Thoracic aorta (tissue), 2 donors: ENCODE measurements around the gene GCHFR. TPM values are rescaled to one million over a fixed set of nuclear protein-coding genes. Genes with fewer than 3 reads are reported as not detected.
A peak's percentile ranks its signal among the peaks of the same experiment; 100 is the strongest.

Experiments used
- ATAC-seq: fragments of 150-250 bp; one replicate; pipeline ENCODE4 v1.8.0; 2017; ENCODE audit warnings: low read depth; ENCODE audit not compliant: insufficient number of reproducible peaks, low FRiP score
- DNase-seq: peaks from one replicate; pipeline ENCODE4 v3.0.0-alpha.2; 2020; ENCODE audit warnings: low spot score
- H3K27ac ChIP-seq, 2 donors: fragments of 200-600 bp; sonication (generic); 1 replicate in 1 of 2; 2 replicates in 1 of 2; pipeline ENCODE4 v1.5.1; 2016; ENCODE audit warnings: mild to moderate bottlenecking in 2 of 2, moderate library complexity in 2 of 2
- H3K27me3 ChIP-seq: fragments of 200-600 bp; sonication (generic); replicated peaks from 2 replicates; pipeline ENCODE4 v1.6.0; 2016; ENCODE audit warnings: mild to moderate bottlenecking; ENCODE audit not compliant: insufficient read depth
- H3K36me3 ChIP-seq: fragments of 200-600 bp; sonication (generic); one replicate; pipeline ENCODE4 v1.5.1; 2016
- H3K4me1 ChIP-seq, 2 donors: fragments of 200-600 bp; sonication (generic); 1 replicate in 1 of 2; 2 replicates in 1 of 2; pipeline versions ENCODE4 v1.5.1 to v1.6.0; 2016; ENCODE audit warnings: low read depth in 2 of 2, mild to moderate bottlenecking in 1 of 2; ENCODE audit not compliant: control insufficient read depth in 1 of 2
- H3K4me3 ChIP-seq: fragments of 200-600 bp; sonication (generic); 2 replicates; pipeline ENCODE4 v1.5.1; 2016; ENCODE audit warnings: mild to moderate bottlenecking
- H3K9me3 ChIP-seq: fragments of 200-600 bp; sonication (generic); 2 replicates; pipeline ENCODE4 v1.5.1; 2016
- CTCF ChIP-seq: fragments of 200-600 bp; sonication (generic); IDR thresholded peaks from one replicate; pipeline ENCODE4 v1.5.1; 2019; ENCODE audit warnings: antibody characterized with exemption
- total RNA-seq, 2 donors: library from RNA; depleted of rRNA; stranded (reverse); fragments of >200 nt; gene quantifications; one replicate each; pipeline versions ENCODE4 v1.1.0 to v1.2.3, GENCODE V29; 2016

GCHFR gene
- total RNA-seq, 2 donors from 2014 or later, result 14.1 to 17.2 TPM

- no peak for TF ChIP-seq CTCF
- H3K36me3 ChIP-seq, result peaks cover 72% of the 10 kb centered on the region
- H3K27ac ChIP-seq, result no peak overlapping the region
- no peaks in the 10 kb centered on the region for H3K9me3 ChIP-seq
- H3K4me3 ChIP-seq, result no peak overlapping the region
- no peaks in the 10 kb centered on the region for H3K4me1 ChIP-seq
- DNase-seq, result no peak
- no peaks in the 10 kb centered on the region for H3K27me3 ChIP-seq
- ATAC-seq, result peak; percentile 6
These were observed 12.1 kb downstream of the GCHFR start for GRCh38 chr15:40775740-40776536.

GRCh38 chr15:40776537-40777141 lies 12.8 kb downstream of the GCHFR start:
- ATAC-seq (no peak), DNase-seq (no peak)
- no peak for TF ChIP-seq CTCF
- H3K27ac ChIP-seq, result no peak overlapping the region
- no peak overlapping the region for H3K4me3 ChIP-seq
- no peaks in the 10 kb centered on the region for H3K27me3 ChIP-seq
- H3K36me3 ChIP-seq, result peaks cover 69% of the 10 kb centered on the region
- H3K9me3 ChIP-seq, result no peaks in the 10 kb centered on the region
- H3K4me1 ChIP-seq, result no peaks in the 10 kb centered on the region

GRCh38 chr15:40782609-40783227 lies 18.9 kb downstream of the GCHFR start:
- DNase-seq, result no peak

GRCh38 chr15:40785164-40785563 lies 21.3 kb downstream of the GCHFR start:
- no peak for ATAC-seq
- Histone ChIP-seq H3K27ac (no peak overlapping the region), H3K4me3 (no peak overlapping the region), H3K36me3 (no peaks in the 10 kb centered on the region), H3K4me1 (peaks cover 12 to 14% of the 10 kb centered on the region in 2 donors), H3K9me3 (no peaks in the 10 kb centered on the region), H3K27me3 (no peaks in the 10 kb centered on the region)
- no peak for TF ChIP-seq CTCF
- DNase-seq, result no peak

More at GRCh38 chr15:40782609-40783227, 18.9 kb downstream of the GCHFR start:
- peaks cover 22% of the 10 kb centered on the region for H3K36me3 ChIP-seq
- no peaks in the 10 kb centered on the region for H3K27me3 ChIP-seq
- H3K27ac ChIP-seq, result no peak overlapping the region
- TF ChIP-seq CTCF, result peak; percentile 10
- peaks cover 8 to 9% of the 10 kb centered on the region in 2 donors for H3K4me1 ChIP-seq
- no peaks in the 10 kb centered on the region for H3K9me3 ChIP-seq
- no peak for ATAC-seq
- H3K4me3 ChIP-seq, result no peak overlapping the region

GRCh38 chr15:40785814-40786213 lies 21.9 kb downstream of the GCHFR start:
- DNase-seq, result no peak

More at GRCh38 chr15:40785814-40786213, 21.9 kb downstream of the GCHFR start:
- Histone ChIP-seq H3K4me1 (peaks cover 14% of the 10 kb centered on the region in 2 donors), H3K36me3 (no peaks in the 10 kb centered on the region), H3K9me3 (no peaks in the 10 kb centered on the region), H3K27ac (no peak overlapping the region), H3K27me3 (no peaks in the 10 kb centered on the region), H3K4me3 (no peak overlapping the region)
- ATAC-seq, result no peak
- TF ChIP-seq CTCF, result no peak
